Endothelial cell (in vitro differentiated cells): ENCODE results near the gene CD40. TPM values are rescaled to one million over a fixed set of nuclear protein-coding genes. Genes with fewer than 3 reads are reported as not detected.

Source experiments
- DNase-seq: peaks from one replicate; pipeline ENCODE4 v3.0.0; 2021; ENCODE audit warnings: low spot score
- H3K27ac Mint-ChIP-seq: one replicate; pipeline ENCODE4 v1.8.0; 2021; ENCODE audit warnings: mixed read lengths, inconsistent platforms; ENCODE audit not compliant: unreplicated experiment
- H3K27me3 Mint-ChIP-seq: one replicate; pipeline ENCODE4 v1.8.0; 2021; ENCODE audit warnings: mild to moderate bottlenecking, moderate library complexity, mixed read lengths, inconsistent platforms; ENCODE audit not compliant: unreplicated experiment
- H3K36me3 Mint-ChIP-seq: one replicate; pipeline ENCODE4 v1.8.0; 2021; ENCODE audit warnings: mild to moderate bottlenecking, low read depth, mixed read lengths, inconsistent platforms; ENCODE audit not compliant: unreplicated experiment
- H3K4me1 Mint-ChIP-seq: one replicate; pipeline ENCODE4 v1.8.0; 2021; ENCODE audit warnings: mild to moderate bottlenecking, mixed read lengths, inconsistent platforms; ENCODE audit not compliant: unreplicated experiment
- H3K4me3 Mint-ChIP-seq: one replicate; pipeline ENCODE4 v1.8.0; 2021; ENCODE audit warnings: mild to moderate bottlenecking, mixed read lengths, inconsistent platforms; ENCODE audit not compliant: unreplicated experiment
- H3K9me3 Mint-ChIP-seq: one replicate; pipeline ENCODE4 v1.8.0; 2021; ENCODE audit warnings: mixed read lengths, inconsistent platforms; ENCODE audit not compliant: unreplicated experiment
- total RNA-seq: library from RNA; stranded (reverse); fragmentation: NEBNext Ultra II Directional; extraction: Animal tissue kit (Norgen Biotek cat#: 25700); gene quantifications from one replicate; pipeline ENCODE4 v1.2.1, GENCODE V29; 2021; ENCODE audit not compliant: unreplicated experiment
- TF ChIP-seq, protein P1 (sequence below): fragments of 200-600 bp; sonication (generic); IDR thresholded peaks from one replicate; pipeline ENCODE4 v1.5.0; 2021; ENCODE audit warnings: antibody characterized with exemption; ENCODE audit not compliant: unreplicated experiment

The CD40 gene
- total RNA-seq, 1 donor from 2014 or later, result 69.4 TPM

- no peak overlapping the region for H3K27ac Mint-ChIP-seq
- no peaks in the 10 kb centered on the region for H3K4me1 Mint-ChIP-seq
- DNase-seq, result no peak
- no peak overlapping the region for H3K4me3 Mint-ChIP-seq
- H3K9me3 Mint-ChIP-seq, result no peaks in the 10 kb centered on the region
- no peaks in the 10 kb centered on the region for H3K36me3 Mint-ChIP-seq
- H3K27me3 Mint-ChIP-seq, result peaks cover 4% of the 10 kb centered on the region
- TF ChIP-seq, protein P1, sequence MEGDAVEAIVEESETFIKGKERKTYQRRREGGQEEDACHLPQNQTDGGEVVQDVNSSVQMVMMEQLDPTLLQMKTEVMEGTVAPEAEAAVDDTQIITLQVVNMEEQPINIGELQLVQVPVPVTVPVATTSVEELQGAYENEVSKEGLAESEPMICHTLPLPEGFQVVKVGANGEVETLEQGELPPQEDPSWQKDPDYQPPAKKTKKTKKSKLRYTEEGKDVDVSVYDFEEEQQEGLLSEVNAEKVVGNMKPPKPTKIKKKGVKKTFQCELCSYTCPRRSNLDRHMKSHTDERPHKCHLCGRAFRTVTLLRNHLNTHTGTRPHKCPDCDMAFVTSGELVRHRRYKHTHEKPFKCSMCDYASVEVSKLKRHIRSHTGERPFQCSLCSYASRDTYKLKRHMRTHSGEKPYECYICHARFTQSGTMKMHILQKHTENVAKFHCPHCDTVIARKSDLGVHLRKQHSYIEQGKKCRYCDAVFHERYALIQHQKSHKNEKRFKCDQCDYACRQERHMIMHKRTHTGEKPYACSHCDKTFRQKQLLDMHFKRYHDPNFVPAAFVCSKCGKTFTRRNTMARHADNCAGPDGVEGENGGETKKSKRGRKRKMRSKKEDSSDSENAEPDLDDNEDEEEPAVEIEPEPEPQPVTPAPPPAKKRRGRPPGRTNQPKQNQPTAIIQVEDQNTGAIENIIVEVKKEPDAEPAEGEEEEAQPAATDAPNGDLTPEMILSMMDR, result no peak
Observed at GRCh38 chr20:46168438-46168837, 50.3 kb downstream of the CD40 start.

- DNase-seq, result no peak
- peaks cover 7% of the 10 kb centered on the region for H3K27me3 Mint-ChIP-seq
- no peaks in the 10 kb centered on the region for H3K9me3 Mint-ChIP-seq
- H3K4me1 Mint-ChIP-seq, result no peaks in the 10 kb centered on the region
- H3K36me3 Mint-ChIP-seq, result no peaks in the 10 kb centered on the region
- no peak overlapping the region for H3K4me3 Mint-ChIP-seq
- TF ChIP-seq, protein P1, result no peak
- no peak overlapping the region for H3K27ac Mint-ChIP-seq
Observed at GRCh38 chr20:46169245-46170171, 51.4 kb downstream of the CD40 start.

- Mint-ChIP-seq H3K27ac (no peak overlapping the region), H3K9me3 (no peaks in the 10 kb centered on the region), H3K36me3 (no peaks in the 10 kb centered on the region), H3K4me1 (no peaks in the 10 kb centered on the region), H3K27me3 (peaks cover 17% of the 10 kb centered on the region), H3K4me3 (no peak overlapping the region)
- DNase-seq, result no peak
- TF ChIP-seq, protein P1, result no peak
Observed at GRCh38 chr20:46171476-46171875, 53.4 kb downstream of the CD40 start.

DNA sequence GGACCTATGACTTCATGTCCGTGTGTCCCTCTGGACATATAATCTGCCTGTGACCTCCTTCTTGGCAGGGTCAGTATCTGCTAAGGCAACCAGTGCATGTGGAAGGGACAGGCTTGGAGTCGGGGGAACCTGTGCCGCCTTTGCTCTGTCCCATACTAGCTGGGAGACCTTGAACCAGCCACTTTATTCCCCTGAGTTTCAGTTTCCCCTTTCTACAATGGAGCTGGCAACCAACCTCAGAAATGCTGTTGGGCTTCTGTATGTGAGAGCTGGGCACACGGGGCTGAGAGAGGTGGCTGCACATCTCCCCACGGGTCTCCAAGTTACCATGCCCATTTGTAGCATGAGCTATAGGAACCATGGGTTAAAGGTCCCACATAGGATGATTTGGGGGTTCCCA is 53.8 kb downstream of the CD40 start:
- Mint-ChIP-seq H3K27me3 (peaks cover 17% of the 10 kb centered on the region), H3K27ac (no peak overlapping the region), H3K36me3 (no peaks in the 10 kb centered on the region), H3K4me1 (no peaks in the 10 kb centered on the region), H3K9me3 (no peaks in the 10 kb centered on the region), H3K4me3 (no peak overlapping the region)
- TF ChIP-seq, protein P1, result no peak
- no peak for DNase-seq

GRCh38 chr20:46172455-46172854 is 54.3 kb downstream of the CD40 start:
- Mint-ChIP-seq H3K4me1 (no peaks in the 10 kb centered on the region), H3K9me3 (no peaks in the 10 kb centered on the region), H3K27me3 (peaks cover 17% of the 10 kb centered on the region), H3K4me3 (no peak overlapping the region), H3K36me3 (no peaks in the 10 kb centered on the region), H3K27ac (no peak overlapping the region)
- TF ChIP-seq, protein P1, result no peak
- DNase-seq, result no peak
